ENCODE measurements around the gene GPX8.

DNA sequence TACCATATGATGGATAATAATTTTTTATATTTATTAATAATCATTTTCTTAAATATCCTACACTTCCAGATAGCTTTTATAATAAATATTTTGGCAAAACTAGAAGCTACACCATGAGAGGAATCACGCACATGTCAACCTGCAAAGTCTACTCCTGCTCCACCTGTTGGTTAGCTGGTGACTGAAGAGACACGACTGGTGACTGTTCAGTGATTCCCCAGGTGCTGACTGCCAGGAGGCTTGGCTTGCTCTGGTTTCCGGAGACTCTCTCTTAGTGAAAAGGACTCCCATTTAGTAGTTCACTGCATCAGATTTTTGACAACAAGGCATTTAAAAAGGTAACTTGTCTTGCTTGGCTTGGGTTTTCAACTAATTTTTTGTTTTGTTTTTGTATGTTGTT, 36.6 kb upstream of the GPX8 start:
- TF ChIP-seq, protein P1, sequence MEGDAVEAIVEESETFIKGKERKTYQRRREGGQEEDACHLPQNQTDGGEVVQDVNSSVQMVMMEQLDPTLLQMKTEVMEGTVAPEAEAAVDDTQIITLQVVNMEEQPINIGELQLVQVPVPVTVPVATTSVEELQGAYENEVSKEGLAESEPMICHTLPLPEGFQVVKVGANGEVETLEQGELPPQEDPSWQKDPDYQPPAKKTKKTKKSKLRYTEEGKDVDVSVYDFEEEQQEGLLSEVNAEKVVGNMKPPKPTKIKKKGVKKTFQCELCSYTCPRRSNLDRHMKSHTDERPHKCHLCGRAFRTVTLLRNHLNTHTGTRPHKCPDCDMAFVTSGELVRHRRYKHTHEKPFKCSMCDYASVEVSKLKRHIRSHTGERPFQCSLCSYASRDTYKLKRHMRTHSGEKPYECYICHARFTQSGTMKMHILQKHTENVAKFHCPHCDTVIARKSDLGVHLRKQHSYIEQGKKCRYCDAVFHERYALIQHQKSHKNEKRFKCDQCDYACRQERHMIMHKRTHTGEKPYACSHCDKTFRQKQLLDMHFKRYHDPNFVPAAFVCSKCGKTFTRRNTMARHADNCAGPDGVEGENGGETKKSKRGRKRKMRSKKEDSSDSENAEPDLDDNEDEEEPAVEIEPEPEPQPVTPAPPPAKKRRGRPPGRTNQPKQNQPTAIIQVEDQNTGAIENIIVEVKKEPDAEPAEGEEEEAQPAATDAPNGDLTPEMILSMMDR (IDR thresholded peaks at IDR 0.05) = no peak
- TF ChIP-seq POLR2A (IDR thresholded peaks at IDR 0.05) = no peak
